Measurements from ENCODE around the gene MYNN. TPM values are rescaled to one million over a fixed set of nuclear protein-coding genes. Genes with fewer than 3 reads are reported as not detected.

Gene MYNN
- total and polyA plus RNA-seq, 9 of the 15 experiments (the other 6 are each of a cell fraction or from before 2014, with no cell fraction given): 10.4 to 35.7 (median 21.3) TPM

- TF ChIP-seq ARID4B (CRISPR knock-in tag; IDR thresholded peaks at IDR 0.05) (no peak), BRCA1 (IDR thresholded peaks at IDR 0.05) (no peak), BRCA1 (CRISPR knock-in tag; IDR thresholded peaks at IDR 0.05) (no peak), MXD1 (CRISPR knock-in tag; IDR thresholded peaks at IDR 0.05; ENCODE audit: borderline replicate concordance, poor library complexity, severe bottlenecking) (no peak), NBN (IDR thresholded peaks at IDR 0.05; ENCODE audit: low read depth) (no peak; the same call in 1 of the 2 replicates), NFXL1 (CRISPR knock-in tag; IDR thresholded peaks at IDR 0.05) (no peak), PTRF (tag; IDR thresholded peaks at IDR 0.05) (no peak), RBFOX2 (IDR thresholded peaks at IDR 0.05; ENCODE audit: low read depth, low read length) (no peak), L3MBTL2 (IDR thresholded peaks at IDR 0.05) (no peak), TEAD1 (CRISPR knock-in tag; IDR thresholded peaks at IDR 0.05) (peak in 1 of 2 experiments; percentile 70; a peak in 1 of 4 replicates), MAFK (IDR thresholded peaks at IDR 0.05; ENCODE audit: low read length) (peak; percentile 41; the same call in 1 of the 2 replicates), RBM25 (IDR thresholded peaks at IDR 0.05; ENCODE audit: low read depth, low read length, severe bottlenecking) (no peak), MITF (IDR thresholded peaks at IDR 0.05) (peak; percentile 67; the same call in 1 of the 2 replicates), STAG1 (CRISPR knock-in tag; IDR thresholded peaks at IDR 0.05; ENCODE audit: borderline replicate concordance) (no peak), MTA3 (IDR thresholded peaks at IDR 0.05; ENCODE audit: borderline replicate concordance) (no peak), CBX8 (IDR thresholded peaks at IDR 0.05; ENCODE audit: borderline replicate concordance, extremely low read depth, low read depth, low read length, poor library complexity, severe bottlenecking) (no peak), NFE2 (IDR thresholded peaks at IDR 0.05; ENCODE audit: low read depth) (peak; percentile 85), HLTF (IDR thresholded peaks at IDR 0.05) (no peak), HDGF (IDR thresholded peaks at IDR 0.05) (no peak), CTBP1 (IDR thresholded peaks at IDR 0.05; ENCODE audit: borderline replicate concordance) (peak; percentile 66), MBD1 (CRISPR knock-in tag; IDR thresholded peaks at IDR 0.05) (no peak), PTTG1 (tag; IDR thresholded peaks at IDR 0.05; ENCODE audit: low read depth) (no peak)
Observed at GRCh38 chr3:169781209-169781855, 8.1 kb downstream of the MYNN start (continued).

Data from K562 (cell line).